ENCODE results near the gene TMEM17.
"Not testable (repeated sequence)": the region's sequence is repeated elsewhere in the genome, so short reads cannot be mapped to it uniquely, and the experiment has no call there.

TMEM17 gene

DNA sequence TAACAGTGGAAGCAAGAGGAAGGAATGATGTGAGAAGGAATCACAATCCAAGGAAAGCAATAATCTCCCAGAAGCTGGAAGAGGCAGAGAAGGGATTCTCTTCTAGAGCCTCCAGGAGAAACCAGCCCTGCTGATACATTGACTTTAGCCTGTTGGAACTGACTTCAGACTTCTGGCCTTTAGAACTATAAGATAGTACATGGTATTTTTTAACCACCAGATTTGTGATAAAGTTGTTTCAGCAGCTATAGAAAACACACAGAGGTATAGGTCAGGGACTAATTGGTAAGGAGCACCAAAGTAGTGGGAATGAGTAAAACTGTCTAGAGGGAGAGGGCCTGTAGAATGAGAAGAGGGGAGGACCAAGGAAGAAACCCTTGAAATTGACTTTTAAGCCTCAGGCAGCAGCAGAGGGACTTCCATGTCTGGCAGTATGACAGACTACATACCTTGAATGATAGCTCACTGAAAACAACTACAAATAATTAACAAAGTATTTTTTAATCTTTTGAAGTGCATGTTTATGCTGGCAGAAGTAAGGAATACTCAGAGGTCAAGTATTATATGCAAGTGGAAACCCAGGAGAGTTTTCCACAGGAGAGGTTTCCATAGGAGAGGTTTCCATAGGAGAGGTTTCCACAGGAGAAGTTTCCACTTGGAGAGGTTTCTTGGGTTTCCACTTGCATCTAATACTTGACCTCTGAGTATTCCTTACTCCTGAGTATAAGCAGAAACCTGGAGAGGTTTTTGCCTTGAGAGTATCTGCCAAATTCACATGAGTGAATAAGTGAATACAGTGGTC lies 33.8 kb upstream of the TMEM17 start:
- TF ChIP-seq, protein P1, sequence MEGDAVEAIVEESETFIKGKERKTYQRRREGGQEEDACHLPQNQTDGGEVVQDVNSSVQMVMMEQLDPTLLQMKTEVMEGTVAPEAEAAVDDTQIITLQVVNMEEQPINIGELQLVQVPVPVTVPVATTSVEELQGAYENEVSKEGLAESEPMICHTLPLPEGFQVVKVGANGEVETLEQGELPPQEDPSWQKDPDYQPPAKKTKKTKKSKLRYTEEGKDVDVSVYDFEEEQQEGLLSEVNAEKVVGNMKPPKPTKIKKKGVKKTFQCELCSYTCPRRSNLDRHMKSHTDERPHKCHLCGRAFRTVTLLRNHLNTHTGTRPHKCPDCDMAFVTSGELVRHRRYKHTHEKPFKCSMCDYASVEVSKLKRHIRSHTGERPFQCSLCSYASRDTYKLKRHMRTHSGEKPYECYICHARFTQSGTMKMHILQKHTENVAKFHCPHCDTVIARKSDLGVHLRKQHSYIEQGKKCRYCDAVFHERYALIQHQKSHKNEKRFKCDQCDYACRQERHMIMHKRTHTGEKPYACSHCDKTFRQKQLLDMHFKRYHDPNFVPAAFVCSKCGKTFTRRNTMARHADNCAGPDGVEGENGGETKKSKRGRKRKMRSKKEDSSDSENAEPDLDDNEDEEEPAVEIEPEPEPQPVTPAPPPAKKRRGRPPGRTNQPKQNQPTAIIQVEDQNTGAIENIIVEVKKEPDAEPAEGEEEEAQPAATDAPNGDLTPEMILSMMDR (IDR thresholded peaks at IDR 0.05; ENCODE audit: insufficient read depth, low read depth, low read length, missing control alignments) = no peak
- H3K4me3 ChIP-seq (ENCODE audit: low read depth, low read length) = no peak overlapping the region
- DNase-seq (ENCODE audit: low read depth) = no peak

DNA sequence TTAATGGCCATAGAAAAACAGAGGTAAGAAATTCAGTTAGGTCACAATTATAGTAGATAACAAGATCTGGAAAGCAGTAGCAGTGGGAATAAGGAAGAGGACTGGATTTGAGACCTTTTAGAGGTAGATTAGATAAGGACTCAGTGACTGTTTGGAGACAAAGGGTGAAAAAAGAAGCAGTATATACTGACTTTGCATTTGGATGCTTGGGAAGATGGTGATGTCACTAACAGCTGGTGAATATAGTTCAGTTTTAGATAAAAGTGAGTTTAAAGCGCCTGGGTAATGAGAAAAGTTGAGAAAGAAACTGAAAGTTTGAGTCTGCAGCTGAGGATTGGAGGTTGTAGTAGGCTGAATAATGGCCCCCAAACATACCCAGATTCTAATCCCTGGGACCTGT lies 32.8 kb upstream of the TMEM17 start:
- no peak overlapping the region for H3K4me3 ChIP-seq (ENCODE audit: low read depth, low read length)
- peak; percentile 1 for DNase-seq (ENCODE audit: low read depth)
- TF ChIP-seq, protein P1 (IDR thresholded peaks at IDR 0.05; ENCODE audit: insufficient read depth, low read depth, low read length, missing control alignments) = no peak

DNA sequence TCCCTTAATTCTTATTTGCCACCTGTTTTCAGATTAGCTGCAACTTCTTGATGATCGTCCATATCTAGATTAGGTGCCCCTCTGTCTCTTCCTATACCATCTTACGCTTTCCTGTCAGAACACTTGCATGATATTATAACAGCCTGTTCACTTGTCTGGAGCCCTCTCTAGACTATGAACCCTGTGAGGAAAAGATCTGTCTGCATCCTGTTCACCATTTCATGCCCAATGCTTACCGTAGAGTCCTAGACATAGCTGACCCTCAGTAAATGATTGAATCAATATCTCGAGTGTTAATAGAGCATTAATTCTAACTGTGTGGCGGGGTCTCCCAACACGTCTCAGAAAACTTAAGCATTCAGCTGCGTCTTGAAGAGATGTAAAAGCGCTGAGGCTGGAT lies 31.8 kb upstream of the TMEM17 start:
- no peak overlapping the region for H3K4me3 ChIP-seq (ENCODE audit: low read depth, low read length)
- no peak for DNase-seq (ENCODE audit: low read depth)
- TF ChIP-seq, protein P1 (IDR thresholded peaks at IDR 0.05; ENCODE audit: insufficient read depth, low read depth, low read length, missing control alignments) = no peak

DNA sequence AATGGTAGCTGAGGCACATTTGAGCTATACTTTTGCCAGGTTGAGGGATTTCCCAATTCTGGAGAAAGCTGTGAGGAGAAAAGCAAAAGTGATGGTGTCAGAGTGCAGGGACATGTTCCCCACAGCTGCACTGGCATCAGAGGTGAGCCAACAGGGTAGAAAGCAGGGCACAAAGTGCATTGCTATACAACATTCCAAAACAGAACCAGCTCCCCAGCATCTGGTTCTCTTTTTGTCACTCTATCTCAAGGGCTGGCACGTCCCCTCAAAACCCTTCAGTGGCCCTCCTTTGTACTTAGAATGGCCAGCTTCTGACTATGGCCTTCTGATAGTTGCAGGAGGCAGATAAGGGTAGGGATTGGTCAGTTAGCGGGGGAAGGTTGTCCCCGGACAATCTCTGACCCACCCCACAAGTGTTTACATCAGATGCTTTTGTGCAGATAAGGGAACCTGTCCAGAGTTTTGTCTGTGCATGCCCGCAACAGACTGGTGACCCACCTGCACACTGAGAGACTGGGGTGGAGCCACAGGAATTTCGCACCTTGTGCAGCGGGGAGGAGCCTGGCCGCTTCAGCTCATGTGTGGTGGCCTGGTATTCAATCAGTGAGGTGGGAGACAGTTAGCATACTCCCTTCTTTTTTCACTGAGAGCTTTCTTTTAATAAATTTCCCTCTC lies 31.0 kb upstream of the TMEM17 start:
- DNase-seq (ENCODE audit: low read depth) = no peak
- H3K4me3 ChIP-seq (ENCODE audit: low read depth, low read length) = no peak overlapping the region
- TF ChIP-seq, protein P1 (IDR thresholded peaks at IDR 0.05; ENCODE audit: insufficient read depth, low read depth, low read length, missing control alignments) = no peak

DNA sequence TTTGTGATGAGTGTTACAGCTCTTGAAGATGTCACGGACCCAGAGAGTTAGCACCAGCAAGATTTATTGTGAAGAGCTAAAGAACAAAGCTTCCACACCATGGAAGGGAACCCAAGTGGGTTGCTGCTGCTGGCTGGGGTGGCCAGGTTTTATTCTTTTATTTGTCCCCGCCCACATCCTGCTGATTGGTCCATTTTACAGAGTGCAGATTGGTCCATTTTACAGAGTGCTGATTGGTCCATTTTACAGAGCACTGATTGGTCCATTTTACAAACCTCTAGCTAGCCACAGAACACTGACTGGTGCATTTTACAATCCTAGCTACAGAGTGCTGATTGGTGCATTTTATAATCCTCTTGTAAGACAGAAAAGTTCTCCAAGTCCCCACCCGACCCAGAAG lies 29.5 kb upstream of the TMEM17 start:
- not testable (repeated sequence) for H3K4me3 ChIP-seq (ENCODE audit: low read depth, low read length); DNase-seq (ENCODE audit: low read depth)

DNA sequence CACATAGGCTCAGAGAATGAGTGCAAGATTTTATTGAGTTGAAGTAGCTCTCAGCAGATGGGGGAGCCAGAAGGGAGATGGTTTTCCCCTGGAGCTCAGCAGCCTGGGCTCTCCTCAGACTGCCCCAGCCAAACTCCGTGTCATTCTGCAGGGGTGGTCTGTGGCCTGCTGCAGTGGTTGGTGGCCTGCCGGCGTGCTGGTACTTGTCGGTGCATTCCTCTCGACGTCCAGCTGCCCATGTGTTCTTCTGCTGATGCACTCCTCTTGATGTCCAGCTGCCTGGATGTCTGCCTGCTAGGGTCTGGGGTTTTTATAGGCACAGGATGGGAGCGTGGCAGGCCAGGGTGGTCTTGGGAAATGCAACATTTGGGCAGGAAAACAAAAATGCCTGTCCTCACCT lies 25.6 kb upstream of the TMEM17 start:
- TF ChIP-seq, protein P1 (IDR thresholded peaks at IDR 0.05; ENCODE audit: insufficient read depth, low read depth, low read length, missing control alignments) = no peak
- no peak for DNase-seq (ENCODE audit: low read depth)
- no peak overlapping the region for H3K4me3 ChIP-seq (ENCODE audit: low read depth, low read length)

DNA sequence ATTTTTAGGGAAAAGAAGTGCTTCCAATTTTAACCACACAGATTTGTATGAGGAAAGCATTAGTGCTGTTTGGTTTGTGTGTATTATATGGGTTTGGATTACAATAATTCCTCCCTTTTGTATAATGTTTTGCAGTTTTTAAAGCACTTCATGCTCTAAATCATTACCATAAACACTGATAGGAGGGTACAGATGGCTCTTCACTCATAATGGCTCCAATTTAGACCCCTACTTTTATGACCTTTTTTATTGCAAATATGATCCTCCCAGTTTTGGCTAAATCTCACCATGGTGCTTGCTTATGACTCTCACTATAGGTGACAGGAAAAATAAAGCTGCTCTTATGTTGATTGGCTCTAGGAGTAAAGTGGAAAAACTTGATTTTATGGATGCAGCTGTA lies 23.8 kb upstream of the TMEM17 start:
- no peak overlapping the region for H3K4me3 ChIP-seq (ENCODE audit: low read depth, low read length)
- no peak for DNase-seq (ENCODE audit: low read depth)
- TF ChIP-seq, protein P1 (IDR thresholded peaks at IDR 0.05; ENCODE audit: insufficient read depth, low read depth, low read length, missing control alignments) = no peak

Data from GM12865 (cell line).